Heart left ventricle (tissue), 13 donors: ENCODE measurements around the gene SERF2.
"Not testable (repeated sequence)": the region's sequence is repeated elsewhere in the genome, so short reads cannot be mapped to it uniquely, and the experiment has no call there.

ENCODE experiments used
- CTCF ChIP-seq, 12 donors: fragments of 200-600 bp; sonication (generic) in 4 of 12; IDR thresholded peaks; one replicate each; pipeline versions ENCODE4 v1.5.0 to v1.8.0; 2018 to 2022; ENCODE audit warnings: antibody characterized with exemption in 12 of 12, mild to moderate bottlenecking in 5 of 12
- POLR2A ChIP-seq, 2 donors: fragments of 450-650 bp; IDR thresholded peaks; one replicate each; pipeline ENCODE4 v1.6.1; 2017; ENCODE audit warnings: antibody characterized with exemption in 2 of 2, mild to moderate bottlenecking in 2 of 2, moderate library complexity in 2 of 2
- donor health status: ischemic (EF 13 %, LVEDD 7.1; RV severe dilation, severe dysfunction).
- donor health status: DM: no; HTN: yes; CAD: no.
- donor health status: DM: no; HTN: no; CAD: no.
- donor health status: ischemic (EF 25% LVEDD 6.9; RV normal size, moderate dysfunction).
- donor health status: ischemic (EF 25% LVEDD 5.7; RV mildly dilated, moderate dysfunction).
- donor health status: ischemic (EF 35%, LVEDD 5.7; RV mildly dilated, moderate dysfunction).
- donor health status: nonischemic (EF 11% LVEDD 7.7; RV severe dilation, severe dysfunction).
- donor health status: DM: yes; HTN: yes; CAD: no.
- donor health status: PGD.
- donor health status: ischemic (EF 29% LVEDD 5.4; RV normal size, mild dysfunction).
- donor health status: nonischemic (EF 23%, LVEDD 6.1; RV moderate dilation, normal function).

GRCh38 chr15:43831519-43832052, 39.5 kb downstream of the SERF2 start:
- TF ChIP-seq CTCF, POLR2A (IDR thresholded peaks at IDR 0.05): not testable (repeated sequence)
